Esophagus squamous epithelium (tissue), 5 donors: ENCODE measurements around the gene VAV3. TPM values are rescaled to one million over a fixed set of nuclear protein-coding genes. Genes with fewer than 3 reads are reported as not detected.

Experiments
- DNase-seq: peaks from one replicate; lab custom pipeline; 2025; lab: John Stamatoyannopoulos, UW
- H3K27ac ChIP-seq, 4 donors: fragments of 200-600 bp; sonication (generic); one replicate each; pipeline ENCODE4 v1.5.1; 2016 to 2019; ENCODE audit warnings: mild to moderate bottlenecking in 1 of 4
- H3K27me3 ChIP-seq, 4 donors: fragments of 200-600 bp; sonication (generic); 1 replicate in 3 of 4; 2 replicates in 1 of 4; pipeline versions ENCODE4 v1.5.1 to v1.6.0; 2017 to 2021; ENCODE audit warnings: antibody characterized with exemption in 1 of 4
- H3K36me3 ChIP-seq, 3 donors: fragments of 200-600 bp; sonication (generic); one replicate each; pipeline ENCODE4 v1.5.1; 2016 to 2019
- H3K4me1 ChIP-seq, 3 donors: fragments of 200-600 bp; sonication (generic); one replicate each; pipeline ENCODE4 v1.5.1; 2017 to 2019
- H3K4me3 ChIP-seq, 4 donors: fragments of 200-600 bp; sonication (generic); 1 replicate in 3 of 4; 2 replicates in 1 of 4; pipeline ENCODE4 v1.5.1; 2016 to 2019; ENCODE audit warnings: mild to moderate bottlenecking in 2 of 4, moderate library complexity in 1 of 4
- H3K9me3 ChIP-seq, 3 donors: fragments of 200-600 bp; sonication (generic); one replicate each; pipeline ENCODE4 v1.5.1; 2016 to 2019
- POLR2A ChIP-seq, 4 donors: fragments of 450-650 bp; IDR thresholded peaks; one replicate each; pipeline ENCODE4 v1.6.1; 2017; ENCODE audit warnings: antibody characterized with exemption in 4 of 4, mild to moderate bottlenecking in 4 of 4, moderate library complexity in 3 of 4
- WGBS, 2 donors: methylation state at CpG; one replicate each; pipeline ENCODE4 v1.1.5; 2018; 5-methylcytosine and 5-hydroxymethylcytosine counted together
- intact Hi-C: fragments of 100-400 bp; cut with DNase I; formaldehyde crosslinking; loops from one replicate; pipeline ENCODE4 v1.15.0; 2022
- total RNA-seq, 4 donors: library from RNA; depleted of rRNA; stranded (reverse); fragments of >200 nt; gene quantifications; one replicate each; pipeline ENCODE4 v1.1.0, GENCODE V29; 2016
- TF ChIP-seq, protein P1 (sequence below), 6 experiments: fragments of 450-650 bp in 4 of 6; fragments of 200-600 bp in 2 of 6; sonication (generic) in 2 of 6; IDR thresholded peaks; one replicate each; pipeline ENCODE4 v1.5.1; 2016 to 2019; ENCODE audit warnings: antibody characterized with exemption in 6 of 6, mild to moderate bottlenecking in 4 of 6, moderate library complexity in 4 of 6
- donor health status: DM: yes; HTN: yes; CAD: no.

VAV3 gene
- total RNA-seq, 4 donors from 2014 or later, result 43.4 to 126 (median 76.9) TPM

GRCh38 chr1:107952989-107953388 lies 12.0 kb downstream of the VAV3 start:
- no peaks in the 10 kb centered on the region for H3K9me3 ChIP-seq
- H3K27ac ChIP-seq, result no peak overlapping the region
- WGBS, 2 donors, result 45 to 46% methylated on average over 2 of the region's 2 CpGs
- no peaks in the 10 kb centered on the region for H3K27me3 ChIP-seq
- DNase-seq, result no peak
- intact Hi-C loops, result no loop called here
- no peaks in the 10 kb centered on the region for H3K36me3 ChIP-seq
- peaks cover 0 to 8% (median 0%) of the 10 kb centered on the region in 3 donors for H3K4me1 ChIP-seq
- H3K4me3 ChIP-seq, result no peak overlapping the region
- TF ChIP-seq, protein P1, sequence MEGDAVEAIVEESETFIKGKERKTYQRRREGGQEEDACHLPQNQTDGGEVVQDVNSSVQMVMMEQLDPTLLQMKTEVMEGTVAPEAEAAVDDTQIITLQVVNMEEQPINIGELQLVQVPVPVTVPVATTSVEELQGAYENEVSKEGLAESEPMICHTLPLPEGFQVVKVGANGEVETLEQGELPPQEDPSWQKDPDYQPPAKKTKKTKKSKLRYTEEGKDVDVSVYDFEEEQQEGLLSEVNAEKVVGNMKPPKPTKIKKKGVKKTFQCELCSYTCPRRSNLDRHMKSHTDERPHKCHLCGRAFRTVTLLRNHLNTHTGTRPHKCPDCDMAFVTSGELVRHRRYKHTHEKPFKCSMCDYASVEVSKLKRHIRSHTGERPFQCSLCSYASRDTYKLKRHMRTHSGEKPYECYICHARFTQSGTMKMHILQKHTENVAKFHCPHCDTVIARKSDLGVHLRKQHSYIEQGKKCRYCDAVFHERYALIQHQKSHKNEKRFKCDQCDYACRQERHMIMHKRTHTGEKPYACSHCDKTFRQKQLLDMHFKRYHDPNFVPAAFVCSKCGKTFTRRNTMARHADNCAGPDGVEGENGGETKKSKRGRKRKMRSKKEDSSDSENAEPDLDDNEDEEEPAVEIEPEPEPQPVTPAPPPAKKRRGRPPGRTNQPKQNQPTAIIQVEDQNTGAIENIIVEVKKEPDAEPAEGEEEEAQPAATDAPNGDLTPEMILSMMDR (IDR thresholded peaks at IDR 0.05), result no peak
- TF ChIP-seq POLR2A (IDR thresholded peaks at IDR 0.05), result no peak

- no peaks in the 10 kb centered on the region for H3K27me3 ChIP-seq
- no peak for TF ChIP-seq POLR2A (IDR thresholded peaks at IDR 0.05)
- H3K4me1 ChIP-seq, result peaks cover 0 to 8% (median 0%) of the 10 kb centered on the region in 3 donors
- DNase-seq, result no peak
- intact Hi-C loops, result no loop called here
- H3K36me3 ChIP-seq, result no peaks in the 10 kb centered on the region
- WGBS, 2 donors, result 58 to 83% methylated on average over 3 of the region's 3 CpGs
- H3K27ac ChIP-seq, result no peak overlapping the region
- H3K4me3 ChIP-seq, result no peak overlapping the region
- no peaks in the 10 kb centered on the region for H3K9me3 ChIP-seq
Measured at GRCh38 chr1:107950464-107950863, 14.5 kb downstream of the VAV3 start.

DNA sequence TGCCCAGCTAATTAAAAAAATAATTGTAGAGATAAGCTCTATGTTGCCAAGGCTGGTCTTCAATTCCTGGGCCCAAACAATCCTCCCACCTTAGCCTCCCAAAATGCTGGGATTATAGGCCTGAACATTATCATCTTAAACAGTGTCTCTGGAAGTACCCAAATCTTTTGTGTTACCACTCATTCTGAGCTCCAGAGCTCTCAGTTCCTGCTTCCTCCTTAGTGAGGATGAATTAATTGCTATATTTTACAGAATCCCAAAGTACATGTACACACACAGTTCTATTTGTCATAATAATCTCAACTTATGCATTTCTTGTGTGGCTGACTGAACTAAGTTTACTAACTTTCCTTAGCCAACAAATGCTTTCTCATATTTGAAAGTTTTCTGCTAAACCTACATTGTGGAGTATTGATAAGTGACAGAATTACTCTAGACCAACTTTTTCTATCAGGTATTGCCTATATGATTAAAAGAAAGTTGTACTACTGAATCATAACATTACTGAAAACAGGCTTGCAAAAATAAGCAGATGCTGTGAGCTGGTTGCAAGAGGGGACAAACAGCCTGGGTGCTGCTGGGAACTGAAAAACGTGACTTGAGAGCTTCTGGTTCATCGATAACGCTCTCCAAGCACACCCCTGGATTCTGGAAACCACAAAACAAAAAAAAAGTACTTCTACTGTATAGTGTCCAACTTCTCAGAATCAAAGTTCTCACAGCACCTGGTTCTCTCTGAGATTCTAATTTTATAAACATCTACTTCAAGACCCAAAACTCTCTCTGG lies 15.3 kb downstream of the VAV3 start:
- no peak overlapping the region for H3K4me3 ChIP-seq
- peaks cover 0 to 8% (median 0%) of the 10 kb centered on the region in 3 donors for H3K4me1 ChIP-seq
- no peaks in the 10 kb centered on the region for H3K9me3 ChIP-seq
- intact Hi-C loops, result no loop called here
- H3K36me3 ChIP-seq, result no peaks in the 10 kb centered on the region
- WGBS, 2 donors, result 41 to 43% methylated on average over 3 of the region's 3 CpGs
- TF ChIP-seq, protein P1 (IDR thresholded peaks at IDR 0.05), result no peak
- TF ChIP-seq POLR2A (IDR thresholded peaks at IDR 0.05), result no peak
- no peak overlapping the region for H3K27ac ChIP-seq
- DNase-seq, result no peak
- H3K27me3 ChIP-seq, result no peaks in the 10 kb centered on the region

DNA sequence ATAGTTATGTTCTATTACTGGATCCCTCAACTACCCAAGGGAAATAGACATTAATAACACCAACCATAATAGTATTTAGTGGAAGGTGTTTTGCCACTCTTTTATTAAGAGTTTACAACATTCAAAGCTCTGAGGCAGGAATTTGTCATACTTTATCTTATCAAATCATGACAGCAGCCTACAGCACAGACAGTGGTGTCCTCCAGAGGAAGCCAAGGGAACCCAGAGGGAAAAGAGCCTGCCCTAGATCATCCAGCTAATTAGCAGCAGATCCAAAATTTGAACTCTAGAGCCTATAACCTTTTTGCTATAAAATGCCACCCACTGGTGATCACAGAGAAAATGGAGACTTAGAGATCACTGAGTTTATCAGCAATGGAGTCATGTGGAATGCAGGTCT lies 18.2 kb downstream of the VAV3 start:
- H3K4me3 ChIP-seq, result no peak overlapping the region
- no peaks in the 10 kb centered on the region for H3K4me1 ChIP-seq
- no peak overlapping the region for H3K27ac ChIP-seq
- no peaks in the 10 kb centered on the region for H3K27me3 ChIP-seq
- no peak for TF ChIP-seq POLR2A (IDR thresholded peaks at IDR 0.05)
- TF ChIP-seq, protein P1 (IDR thresholded peaks at IDR 0.05), result no peak
- intact Hi-C loops, result no loop called here
- DNase-seq, result no peak
- H3K36me3 ChIP-seq, result no peaks in the 10 kb centered on the region
- H3K9me3 ChIP-seq, result no peaks in the 10 kb centered on the region

DNA sequence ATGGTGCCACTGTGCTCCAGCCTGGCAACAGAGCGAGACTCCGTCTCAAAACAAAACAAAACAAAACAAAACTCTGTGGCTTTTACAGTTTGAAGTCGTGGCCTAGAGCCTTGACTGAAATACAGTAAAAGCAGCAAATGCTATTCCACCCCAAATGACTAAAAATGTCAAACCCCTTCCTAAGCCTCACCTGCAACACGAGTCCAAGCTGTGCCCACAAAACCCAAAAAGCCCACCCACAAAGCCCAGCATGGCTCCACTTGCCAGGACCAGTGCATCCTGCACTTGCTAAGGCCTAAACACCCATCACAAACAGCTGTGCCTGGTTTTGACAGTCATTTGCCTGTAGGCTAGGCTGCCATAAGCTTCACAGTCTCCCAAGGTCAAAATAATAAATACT lies 21.3 kb downstream of the VAV3 start:
- H3K36me3 ChIP-seq, result no peaks in the 10 kb centered on the region
- H3K27ac ChIP-seq, result no peak overlapping the region
- no peaks in the 10 kb centered on the region for H3K9me3 ChIP-seq
- H3K4me3 ChIP-seq, result no peak overlapping the region
- WGBS, 2 donors, result 81 to 83% methylated on average over 3 to 4 of the region's 4 CpGs
- DNase-seq, result no peak
- H3K27me3 ChIP-seq, result no peaks in the 10 kb centered on the region
- no peaks in the 10 kb centered on the region for H3K4me1 ChIP-seq
- intact Hi-C loops, result no loop called here
- no peak for TF ChIP-seq POLR2A (IDR thresholded peaks at IDR 0.05)
- TF ChIP-seq, protein P1 (IDR thresholded peaks at IDR 0.05), result no peak
